Measurements from ENCODE around the gene PCNT.

DNA sequence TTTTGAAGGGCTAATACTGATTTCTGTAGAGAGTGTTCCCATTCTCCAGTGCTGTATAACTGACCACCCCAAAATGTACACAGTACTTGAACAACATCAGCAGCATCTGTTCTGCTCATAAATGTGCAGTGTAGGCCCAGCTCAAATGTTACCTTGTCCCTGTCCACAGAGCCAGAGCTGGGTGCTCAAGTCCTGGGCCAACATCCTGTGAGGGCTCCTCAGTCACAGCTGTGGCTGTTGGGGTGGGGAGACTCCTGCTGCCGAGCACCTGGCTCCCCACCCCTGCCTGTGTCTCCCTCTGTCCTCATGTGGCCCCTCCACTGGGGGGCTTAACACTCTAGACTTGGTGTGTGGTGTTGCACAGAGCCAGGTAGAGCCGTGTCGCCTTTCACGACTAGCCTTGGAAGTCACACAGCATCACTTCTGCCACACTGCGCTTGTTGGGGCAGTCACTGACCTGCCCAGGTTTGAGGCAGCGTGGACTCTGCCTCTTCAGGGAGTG is 165.3 kb downstream of the PCNT start:
- TF ChIP-seq ZBTB7A (tag by site-specific recombination; IDR thresholded peaks at IDR 0.05; ENCODE audit: low read depth) = no peak
- no peak for TF ChIP-seq ZNF112 (tag by site-specific recombination; IDR thresholded peaks at IDR 0.05)
- TF ChIP-seq, protein P1, sequence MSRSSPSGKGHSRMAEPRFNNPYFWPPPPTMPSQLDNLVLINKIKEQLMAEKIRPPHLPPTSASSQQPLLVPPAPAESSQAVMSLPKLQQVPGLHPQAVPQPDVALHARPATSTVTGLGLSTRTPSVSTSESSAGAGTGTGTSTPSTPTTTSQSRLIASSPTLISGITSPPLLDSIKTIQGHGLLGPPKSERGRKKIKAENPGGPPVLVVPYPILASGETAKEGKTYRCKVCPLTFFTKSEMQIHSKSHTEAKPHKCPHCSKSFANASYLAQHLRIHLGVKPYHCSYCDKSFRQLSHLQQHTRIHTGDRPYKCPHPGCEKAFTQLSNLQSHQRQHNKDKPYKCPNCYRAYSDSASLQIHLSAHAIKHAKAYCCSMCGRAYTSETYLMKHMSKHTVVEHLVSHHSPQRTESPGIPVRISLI (tag by site-specific recombination; IDR thresholded peaks at IDR 0.05) = no peak

Measured in HEK293 (cell line).